ENCODE results near the gene RIMS4. TPM values are rescaled to one million over a fixed set of nuclear protein-coding genes. Genes with fewer than 3 reads are reported as not detected.

Gene RIMS4
- total and polyA plus RNA-seq, 9 of the 15 experiments (the other 6 are each of a cell fraction or from before 2014, with no cell fraction given) = 0.04 TPM; not detected in 8

GRCh38 chr20:44733341-44734069 lies 76.8 kb downstream of the RIMS4 start:
- ChIA-PET CTCF (ENCODE audit: low intra/inter-chr PET ratio) (interaction anchor here (0.6 to 6.8 kb wide), 6 partner anchors 40 to 617 kb away, joined by 3 to 58 read pairs (median 3); no protein-coding TSS in a partner anchor), POLR2A (no interaction called here)
- H3K9me3 ChIP-seq (replicated peaks; ENCODE audit: control insufficient read depth, insufficient read depth, low read depth, low read length) = no peaks in the 10 kb centered on the region; the same call in 1 of the 2 replicates
- no peak overlapping the region for H3K27ac ChIP-seq (ENCODE audit: extremely low read depth, low read depth, low read length)
- peak; percentile 52 to 70 (median 60) for DNase-seq (ENCODE audit: extremely low read depth in 1 of 4, low spot score in 3 of 4)
- H3K4me2 ChIP-seq (ENCODE audit: insufficient read depth, low read length) = no peak overlapping the region
- peaks cover 12 to 27% of the 10 kb centered on the region in 2 experiments; a peak in 4 of 5 replicates for H3K27me3 ChIP-seq (ENCODE audit: control insufficient read depth in 2 of 2, insufficient read depth in 2 of 2, low read length in 2 of 2)
- peaks cover 6% of the 10 kb centered on the region; the same call in 1 of the 2 replicates for H4K20me1 ChIP-seq (replicated peaks; ENCODE audit: control insufficient read depth, insufficient read depth, low read length)
- H3K36me3 ChIP-seq (ENCODE audit: control insufficient read depth, insufficient read depth, low read length) = no peaks in the 10 kb centered on the region
- WGBS (ENCODE audit: insufficient coverage, low coverage, missing lambda C conversion rate) = 1% methylated on average over 7 of the region's 7 CpGs
- no TSS peak for BruUV-seq (replicated peaks)
- H3K4me1 ChIP-seq (replicated peaks in 1 of 2; ENCODE audit: control insufficient read depth in 2 of 2, insufficient read depth in 2 of 2, low read length in 2 of 2) = no peaks in the 10 kb centered on the region; a peak in 1 of 5 replicates
- in situ Hi-C loops (cut with MboI) (no loop called here), intact Hi-C loops (cut with micrococcal nuclease) (loop anchor here (1.0 to 5.0 kb wide), 3 partner anchors 48 to 516 kb away; no protein-coding TSS in a partner anchor)
- no peak overlapping the region for H2AFZ ChIP-seq (ENCODE audit: low read depth, low read length)
- no peak overlapping the region for H3K4me3 ChIP-seq
- no peaks in the 10 kb centered on the region for H3K79me2 ChIP-seq (ENCODE audit: control insufficient read depth, insufficient read depth, low read length)
- no peaks in the 10 kb centered on the region for H3K9me1 ChIP-seq (ENCODE audit: control insufficient read depth, insufficient read depth, low read length)
- peak; percentile 90 for FAIRE-seq
- no peak overlapping the region for H3K9ac ChIP-seq (ENCODE audit: insufficient read depth in 1 of 2, low read depth in 2 of 2, low read length in 2 of 2)
- peak; percentile 81 for ATAC-seq
- TF ChIP-seq CBX2 (IDR thresholded peaks at IDR 0.05; ENCODE audit: insufficient read depth, low read length, poor library complexity, severe bottlenecking) (no peak), ARID3A (IDR thresholded peaks at IDR 0.05; ENCODE audit: borderline replicate concordance, low read depth, low read length) (no peak), NR2C1 (IDR thresholded peaks at IDR 0.05) (no peak), NR2C1 (tag; IDR thresholded peaks at IDR 0.05) (peak; percentile 32; the same call in 1 of the 2 replicates), NR4A1 (CRISPR knock-in tag; IDR thresholded peaks at IDR 0.05) (no peak), NR4A1 (tag; IDR thresholded peaks at IDR 0.05) (peak; percentile 64), NFYB (IDR thresholded peaks at IDR 0.05; ENCODE audit: extremely low read depth, insufficient read length) (no peak), ZNF253 (CRISPR knock-in tag; conservative IDR thresholded peaks at IDR 0.05) (no peak), DEAF1 (CRISPR knock-in tag; IDR thresholded peaks at IDR 0.05) (peak; percentile 86), RAD21 (CRISPR knock-in tag; conservative IDR thresholded peaks at IDR 0.05 in 1 of 2, IDR thresholded peaks at IDR 0.05 in 1 of 2) (peak; percentile 86 to 88), KLF16 (IDR thresholded peaks at IDR 0.05) (0 out of 2 replicates have a peak, but pooled peaks have one; percentile 33), POLR2G (IDR thresholded peaks at IDR 0.05; ENCODE audit: low read depth, low read length) (no peak), XRCC4 (IDR thresholded peaks at IDR 0.05; ENCODE audit: extremely low read depth, insufficient read depth, insufficient read length) (no peak), CTCF (IDR thresholded peaks at IDR 0.05 in 2 of 3, conservative IDR thresholded peaks at IDR 0.05 in 1 of 3; ENCODE audit: insufficient read depth in 2 of 3, low read depth in 1 of 3, low read length in 3 of 3) (peak; percentile 86 to 87 (median 87)), PTRF (tag; IDR thresholded peaks at IDR 0.05) (peak; percentile 61; the same call in 1 of the 2 replicates), MEIS2 (IDR thresholded peaks at IDR 0.05; ENCODE audit: partially characterized antibody) (peak; percentile 61)
